M059J (cell line): ENCODE data around the gene PAQR5. TPM values are rescaled to one million over a fixed set of nuclear protein-coding genes. Genes with fewer than 3 reads are reported as not detected.
"Not testable (repeated sequence)": the region's sequence is repeated elsewhere in the genome, so short reads cannot be mapped to it uniquely, and the experiment has no call there.

Experiments used
- DNase-seq: peaks from one replicate; pipeline ENCODE4 v3.0.0-alpha.2; 2012; ENCODE audit warnings: low read depth
- total RNA-seq: library from RNA; depleted of rRNA; stranded (reverse); fragments of >200 nt; shearing (Covaris generic); gene quantifications from 2 replicates; pipeline ENCODE4 v1.2.3, GENCODE V29; 2014

Gene PAQR5
- total RNA-seq, 1 experiment from 2014 or later, result 3.5 TPM

GRCh38 chr15:69316291-69316690, 17.6 kb downstream of the PAQR5 start:
- DNase-seq, result no peak

- no peak for DNase-seq
Measured at GRCh38 chr15:69317392-69317841, 18.7 kb downstream of the PAQR5 start.

GRCh38 chr15:69318033-69318432, 19.3 kb downstream of the PAQR5 start:
- no peak for DNase-seq

GRCh38 chr15:69319384-69320375, 21.0 kb downstream of the PAQR5 start:
- no peak for DNase-seq

GRCh38 chr15:69320977-69321554, 22.4 kb downstream of the PAQR5 start:
- no peak for DNase-seq

GRCh38 chr15:69323893-69324430, 25.2 kb downstream of the PAQR5 start:
- peak; percentile 26 for DNase-seq

GRCh38 chr15:69324565-69324964, 25.9 kb downstream of the PAQR5 start:
- DNase-seq, result no peak

GRCh38 chr15:69325456-69325971, 26.8 kb downstream of the PAQR5 start:
- DNase-seq, result no peak

GRCh38 chr15:69328080-69328479, 29.4 kb downstream of the PAQR5 start:
- no peak for DNase-seq

- no peak for DNase-seq
Measured at GRCh38 chr15:69328739-69329138, 30.0 kb downstream of the PAQR5 start.

- DNase-seq, result peak; percentile 78
Measured at GRCh38 chr15:69337138-69337537, 38.4 kb downstream of the PAQR5 start.

GRCh38 chr15:69338535-69339213, 40.0 kb downstream of the PAQR5 start:
- DNase-seq, result peak; percentile 15

- not testable (repeated sequence) for DNase-seq
Measured at GRCh38 chr15:69339214-69339543, 40.5 kb downstream of the PAQR5 start.

GRCh38 chr15:69340243-69340900, 41.7 kb downstream of the PAQR5 start:
- no peak for DNase-seq

GRCh38 chr15:69341356-69341755, 42.6 kb downstream of the PAQR5 start:
- DNase-seq, result peak; percentile 5

- DNase-seq, result no peak
Measured at GRCh38 chr15:69342460-69343076, 43.9 kb downstream of the PAQR5 start.

GRCh38 chr15:69343133-69343532, 44.4 kb downstream of the PAQR5 start:
- no peak for DNase-seq

GRCh38 chr15:69344238-69344637, 45.5 kb downstream of the PAQR5 start:
- no peak for DNase-seq

GRCh38 chr15:69346112-69346511, 47.4 kb downstream of the PAQR5 start:
- DNase-seq, result peak; percentile 10

GRCh38 chr15:69351333-69351732, 52.6 kb downstream of the PAQR5 start:
- no peak for DNase-seq

GRCh38 chr15:69351884-69352283, 53.2 kb downstream of the PAQR5 start:
- DNase-seq, result no peak
